ENCODE measurements around the gene CENPN.

GRCh38 chr16:81070979-81071378 is 64.0 kb downstream of the CENPN start:
- TF ChIP-seq CTCF (IDR thresholded peaks at IDR 0.05; ENCODE audit: insufficient read depth, low read depth, low read length) (no peak), EZH2 (IDR thresholded peaks at IDR 0.05; ENCODE audit: insufficient read depth, low read length) (no peak)
